ENCODE results near the gene TNFRSF12A. TPM values are rescaled to one million over a fixed set of nuclear protein-coding genes. Genes with fewer than 3 reads are reported as not detected.
A peak's percentile ranks its signal among the peaks of the same experiment; 100 is the strongest.

The TNFRSF12A gene
- total and polyA plus RNA-seq, 4 donors = 4.5 to 9.9 (median 6.3) TPM

GRCh38 chr16:2996298-2996697 is 23.9 kb upstream of the TNFRSF12A start:
- H3K27me3 ChIP-seq (ENCODE audit: control insufficient read depth, insufficient read depth, low read length) = peaks cover 29% of the 10 kb centered on the region
- H3K9me3 ChIP-seq (ENCODE audit: control insufficient read depth, insufficient read depth, low read length) = no peaks in the 10 kb centered on the region
- no peaks in the 10 kb centered on the region for H3K36me3 ChIP-seq (ENCODE audit: control insufficient read depth, insufficient read depth, low read length)
- whole genome bisulfite sequencing (ENCODE audit: insufficient coverage) = 62% methylated on average over 12 of the region's 13 CpGs
- DNase-seq (ENCODE audit: low read depth in 4 of 6, low spot score in 6 of 6) = no peak
- H3K4me1 ChIP-seq (ENCODE audit: control insufficient read depth, insufficient read depth, low read length) = no peaks in the 10 kb centered on the region
- no peak overlapping the region for H3K27ac ChIP-seq (ENCODE audit: low read depth, low read length)
- H3K4me3 ChIP-seq (ENCODE audit: low read depth, low read length) = no peak overlapping the region

GRCh38 chr16:2999929-3000328 is 20.2 kb upstream of the TNFRSF12A start:
- Histone ChIP-seq H3K4me1 (ENCODE audit: control insufficient read depth, insufficient read depth, low read length) (peaks cover 12% of the 10 kb centered on the region), H3K27me3 (ENCODE audit: control insufficient read depth, insufficient read depth, low read length) (peaks cover 38% of the 10 kb centered on the region), H3K4me3 (ENCODE audit: low read depth, low read length) (no peak overlapping the region), H3K36me3 (ENCODE audit: control insufficient read depth, insufficient read depth, low read length) (no peaks in the 10 kb centered on the region), H3K27ac (ENCODE audit: low read depth, low read length) (no peak overlapping the region), H3K9me3 (ENCODE audit: control insufficient read depth, insufficient read depth, low read length) (no peaks in the 10 kb centered on the region)
- no peak for DNase-seq (ENCODE audit: low read depth in 4 of 6, low spot score in 6 of 6)
- 77% methylated on average over 5 of the region's 6 CpGs for WGBS (ENCODE audit: insufficient coverage)

- Histone ChIP-seq H3K27me3 (ENCODE audit: control insufficient read depth, insufficient read depth, low read length) (peaks cover 42% of the 10 kb centered on the region), H3K9me3 (ENCODE audit: control insufficient read depth, insufficient read depth, low read length) (no peaks in the 10 kb centered on the region), H3K27ac (ENCODE audit: low read depth, low read length) (no peak overlapping the region), H3K4me1 (ENCODE audit: control insufficient read depth, insufficient read depth, low read length) (peaks cover 13% of the 10 kb centered on the region), H3K4me3 (ENCODE audit: low read depth, low read length) (no peak overlapping the region), H3K36me3 (ENCODE audit: control insufficient read depth, insufficient read depth, low read length) (no peaks in the 10 kb centered on the region)
- DNase-seq (ENCODE audit: low read depth in 4 of 6, low spot score in 6 of 6) = no peak
- 56% methylated on average over 3 of the region's 4 CpGs for WGBS (ENCODE audit: insufficient coverage)
Measured at GRCh38 chr16:3000540-3000939, 19.6 kb upstream of the TNFRSF12A start.

- Histone ChIP-seq H3K27ac (ENCODE audit: low read depth, low read length) (no peak overlapping the region), H3K4me3 (ENCODE audit: low read depth, low read length) (no peak overlapping the region), H3K36me3 (ENCODE audit: control insufficient read depth, insufficient read depth, low read length) (no peaks in the 10 kb centered on the region), H3K27me3 (ENCODE audit: control insufficient read depth, insufficient read depth, low read length) (peaks cover 50% of the 10 kb centered on the region), H3K4me1 (ENCODE audit: control insufficient read depth, insufficient read depth, low read length) (peaks cover 13% of the 10 kb centered on the region), H3K9me3 (ENCODE audit: control insufficient read depth, insufficient read depth, low read length) (no peaks in the 10 kb centered on the region)
- 57% methylated on average over 9 of the region's 12 CpGs for WGBS (ENCODE audit: insufficient coverage)
- DNase-seq (ENCODE audit: low read depth in 4 of 6, low spot score in 6 of 6) = no peak
Measured at GRCh38 chr16:3001316-3001715, 18.9 kb upstream of the TNFRSF12A start.

- Histone ChIP-seq H3K27me3 (ENCODE audit: control insufficient read depth, insufficient read depth, low read length) (peaks cover 60% of the 10 kb centered on the region), H3K4me3 (ENCODE audit: low read depth, low read length) (peak overlapping the region; percentile 24), H3K4me1 (ENCODE audit: control insufficient read depth, insufficient read depth, low read length) (peaks cover 13% of the 10 kb centered on the region), H3K27ac (ENCODE audit: low read depth, low read length) (no peak overlapping the region), H3K9me3 (ENCODE audit: control insufficient read depth, insufficient read depth, low read length) (no peaks in the 10 kb centered on the region), H3K36me3 (ENCODE audit: control insufficient read depth, insufficient read depth, low read length) (no peaks in the 10 kb centered on the region)
- 5% methylated on average over 55 of the region's 58 CpGs for WGBS (ENCODE audit: insufficient coverage)
- DNase-seq (ENCODE audit: low read depth in 4 of 6, low spot score in 6 of 6) = peak; percentile 92 to 99 (median 95)
Measured at GRCh38 chr16:3003582-3004270, 16.4 kb upstream of the TNFRSF12A start.

- Histone ChIP-seq H3K27ac (ENCODE audit: low read depth, low read length) (no peak overlapping the region), H3K4me1 (ENCODE audit: control insufficient read depth, insufficient read depth, low read length) (peaks cover 13% of the 10 kb centered on the region), H3K9me3 (ENCODE audit: control insufficient read depth, insufficient read depth, low read length) (no peaks in the 10 kb centered on the region), H3K27me3 (ENCODE audit: control insufficient read depth, insufficient read depth, low read length) (peaks cover 59% of the 10 kb centered on the region), H3K36me3 (ENCODE audit: control insufficient read depth, insufficient read depth, low read length) (no peaks in the 10 kb centered on the region), H3K4me3 (ENCODE audit: low read depth, low read length) (no peak overlapping the region)
- DNase-seq (ENCODE audit: low read depth in 4 of 6, low spot score in 6 of 6) = no peak
- under 1% methylated on average over 66 of the region's 67 CpGs for WGBS (ENCODE audit: insufficient coverage)
Measured at GRCh38 chr16:3004319-3004718, 15.8 kb upstream of the TNFRSF12A start.

- WGBS (ENCODE audit: insufficient coverage) = under 1% methylated on average over 19 of the region's 25 CpGs
- DNase-seq (ENCODE audit: low read depth in 4 of 6, low spot score in 6 of 6) = no peak
Measured at GRCh38 chr16:3004781-3005284, 15.3 kb upstream of the TNFRSF12A start.

GRCh38 chr16:3007059-3007956 is 12.9 kb upstream of the TNFRSF12A start:
- no peaks in the 10 kb centered on the region for H3K36me3 ChIP-seq (ENCODE audit: control insufficient read depth, insufficient read depth, low read length)
- H3K4me3 ChIP-seq (ENCODE audit: low read depth, low read length) = no peak overlapping the region
- 35% methylated on average over 12 of the region's 13 CpGs for WGBS (ENCODE audit: insufficient coverage)
- H3K9me3 ChIP-seq (ENCODE audit: control insufficient read depth, insufficient read depth, low read length) = no peaks in the 10 kb centered on the region
- H3K4me1 ChIP-seq (ENCODE audit: control insufficient read depth, insufficient read depth, low read length) = peaks cover 16% of the 10 kb centered on the region
- peaks cover 75% of the 10 kb centered on the region for H3K27me3 ChIP-seq (ENCODE audit: control insufficient read depth, insufficient read depth, low read length)
- no peak overlapping the region for H3K27ac ChIP-seq (ENCODE audit: low read depth, low read length)
- no peak for DNase-seq (ENCODE audit: low read depth in 4 of 6, low spot score in 6 of 6)

More at GRCh38 chr16:3004781-3005284, 15.3 kb upstream of the TNFRSF12A start:
- Histone ChIP-seq H3K36me3 (ENCODE audit: control insufficient read depth, insufficient read depth, low read length) (no peaks in the 10 kb centered on the region), H3K9me3 (ENCODE audit: control insufficient read depth, insufficient read depth, low read length) (no peaks in the 10 kb centered on the region), H3K4me3 (ENCODE audit: low read depth, low read length) (peak overlapping the region; percentile 9), H3K27ac (ENCODE audit: low read depth, low read length) (no peak overlapping the region), H3K4me1 (ENCODE audit: control insufficient read depth, insufficient read depth, low read length) (peaks cover 13% of the 10 kb centered on the region), H3K27me3 (ENCODE audit: control insufficient read depth, insufficient read depth, low read length) (peaks cover 64% of the 10 kb centered on the region)

- WGBS (ENCODE audit: insufficient coverage) = 10% methylated on average over 10 of the region's 17 CpGs
- Histone ChIP-seq H3K9me3 (ENCODE audit: control insufficient read depth, insufficient read depth, low read length) (no peaks in the 10 kb centered on the region), H3K27ac (ENCODE audit: low read depth, low read length) (no peak overlapping the region), H3K4me1 (ENCODE audit: control insufficient read depth, insufficient read depth, low read length) (peaks cover 22% of the 10 kb centered on the region), H3K4me3 (ENCODE audit: low read depth, low read length) (no peak overlapping the region), H3K27me3 (ENCODE audit: control insufficient read depth, insufficient read depth, low read length) (peaks cover 83% of the 10 kb centered on the region), H3K36me3 (ENCODE audit: control insufficient read depth, insufficient read depth, low read length) (no peaks in the 10 kb centered on the region)
- DNase-seq (ENCODE audit: low read depth in 4 of 6, low spot score in 6 of 6) = no peak
Measured at GRCh38 chr16:3007957-3008689, 12.0 kb upstream of the TNFRSF12A start.

All from spinal cord (tissue), 10 donors.